GM21528 (cell line): ENCODE results near the gene ALDOB.

Source experiments
- ATAC-seq: cut with Tn5 transposase; IDR thresholded peaks from one replicate; pipeline ENCODE4 v1.9.1; 2021; ENCODE audit warnings: mild to moderate bottlenecking, moderate library complexity; ENCODE audit not compliant: unreplicated experiment, low FRiP score

ALDOB gene

GRCh38 chr9:101458963-101459631 is 23.5 kb upstream of the ALDOB start:
- ATAC-seq: no peak

GRCh38 chr9:101457003-101457402 is 21.4 kb upstream of the ALDOB start:
- ATAC-seq: no peak

- no peak for ATAC-seq
Observed at GRCh38 chr9:101455656-101456240, 20.2 kb upstream of the ALDOB start.

GRCh38 chr9:101453776-101454570 is 18.4 kb upstream of the ALDOB start:
- ATAC-seq: no peak

GRCh38 chr9:101451498-101451897 is 15.9 kb upstream of the ALDOB start:
- ATAC-seq: no peak

- no peak for ATAC-seq
Observed at GRCh38 chr9:101450931-101451330, 15.4 kb upstream of the ALDOB start.

GRCh38 chr9:101449071-101449721 is 13.6 kb upstream of the ALDOB start:
- peak; percentile 96 for ATAC-seq

- ATAC-seq: no peak
Observed at GRCh38 chr9:101448680-101449070, 13.1 kb upstream of the ALDOB start.

GRCh38 chr9:101446732-101447131 is 11.2 kb upstream of the ALDOB start:
- no peak for ATAC-seq

GRCh38 chr9:101445353-101446029 is 9.9 kb upstream of the ALDOB start:
- ATAC-seq: no peak

- no peak for ATAC-seq
Observed at GRCh38 chr9:101443364-101443771, 7.8 kb upstream of the ALDOB start.

- ATAC-seq: no peak
Observed at GRCh38 chr9:101442736-101443135, 7.2 kb upstream of the ALDOB start.

- ATAC-seq: no peak
Observed at GRCh38 chr9:101442318-101442717, 6.7 kb upstream of the ALDOB start.

- ATAC-seq: no peak
Observed at GRCh38 chr9:101440714-101441230, 5.2 kb upstream of the ALDOB start.

GRCh38 chr9:101438523-101438922 is 2.9 kb upstream of the ALDOB start:
- no peak for ATAC-seq

GRCh38 chr9:101437806-101438232 is 2.2 kb upstream of the ALDOB start:
- no peak for ATAC-seq

- ATAC-seq: no peak
Observed at GRCh38 chr9:101434998-101435397, 576 bp downstream of the ALDOB start.

- ATAC-seq: no peak
Observed at GRCh38 chr9:101433229-101433628, 2.3 kb downstream of the ALDOB start.

GRCh38 chr9:101432740-101433139 is 2.8 kb downstream of the ALDOB start:
- no peak for ATAC-seq

GRCh38 chr9:101432171-101432570 is 3.4 kb downstream of the ALDOB start:
- no peak for ATAC-seq
